ENCODE measurements around the gene PTPRF. TPM values are rescaled to one million over a fixed set of nuclear protein-coding genes. Genes with fewer than 3 reads are reported as not detected.
A peak's percentile ranks its signal among the peaks of the same experiment; 100 is the strongest.

Gene PTPRF
- total RNA-seq: 10 to 100 TPM; 43.1 to 45.4 TPM
- polyA plus RNA-seq (ENCODE audit: insufficient read depth, low read depth, low replicate concordance): 51.0 TPM
- long read RNA-seq, donor 1, partial matches to known transcripts: 43 of 43 reads
- long read RNA-seq, donor 1, other reads (novel, unspliced or antisense): 0 of 43 reads
- long read RNA-seq, donor 2, full-length matches to known transcripts: 2 of 9 reads
- long read RNA-seq, donor 2, partial matches to known transcripts: 7 of 9 reads
- long read RNA-seq, donor 2, other reads (novel, unspliced or antisense): 0 of 9 reads

- DNase-seq: peak; percentile 67
- WGBS, 2 donors: 1 to 3% methylated on average over 7 to 50 of the region's 58 CpGs
- TF ChIP-seq, protein P1, sequence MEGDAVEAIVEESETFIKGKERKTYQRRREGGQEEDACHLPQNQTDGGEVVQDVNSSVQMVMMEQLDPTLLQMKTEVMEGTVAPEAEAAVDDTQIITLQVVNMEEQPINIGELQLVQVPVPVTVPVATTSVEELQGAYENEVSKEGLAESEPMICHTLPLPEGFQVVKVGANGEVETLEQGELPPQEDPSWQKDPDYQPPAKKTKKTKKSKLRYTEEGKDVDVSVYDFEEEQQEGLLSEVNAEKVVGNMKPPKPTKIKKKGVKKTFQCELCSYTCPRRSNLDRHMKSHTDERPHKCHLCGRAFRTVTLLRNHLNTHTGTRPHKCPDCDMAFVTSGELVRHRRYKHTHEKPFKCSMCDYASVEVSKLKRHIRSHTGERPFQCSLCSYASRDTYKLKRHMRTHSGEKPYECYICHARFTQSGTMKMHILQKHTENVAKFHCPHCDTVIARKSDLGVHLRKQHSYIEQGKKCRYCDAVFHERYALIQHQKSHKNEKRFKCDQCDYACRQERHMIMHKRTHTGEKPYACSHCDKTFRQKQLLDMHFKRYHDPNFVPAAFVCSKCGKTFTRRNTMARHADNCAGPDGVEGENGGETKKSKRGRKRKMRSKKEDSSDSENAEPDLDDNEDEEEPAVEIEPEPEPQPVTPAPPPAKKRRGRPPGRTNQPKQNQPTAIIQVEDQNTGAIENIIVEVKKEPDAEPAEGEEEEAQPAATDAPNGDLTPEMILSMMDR (IDR thresholded peaks at IDR 0.05): no peak
- no peak for TF ChIP-seq POLR2A (IDR thresholded peaks at IDR 0.05)
- Histone ChIP-seq H3K4me1 (peaks cover 7% of the 10 kb centered on the region), H3K36me3 (ENCODE audit: low read depth, missing control alignments) (no peaks in the 10 kb centered on the region), H3K4me3 (peak within 1 kb of the TSS; percentile 61 to 62), H3K27ac (peak within 1 kb of the TSS in 1 of 2 donors; percentile 10), H3K9me3 (no peaks in the 10 kb centered on the region), H3K27me3 (no peaks in the 10 kb centered on the region)
- intact Hi-C loops (cut with DNase I; ENCODE audit: low total_unique reads): loop anchor here (10.0 kb wide), 1 partner anchor 404 kb away; the partner anchor contains the start of gene ARTN
These were observed at the start of gene PTPRF for GRCh38 chr1:43530483-43531106. TSS of gene PTPRF (plus strand) at chr1:43530883. CDS start at chr1:43545076, 14,193 bp downstream.

DNA sequence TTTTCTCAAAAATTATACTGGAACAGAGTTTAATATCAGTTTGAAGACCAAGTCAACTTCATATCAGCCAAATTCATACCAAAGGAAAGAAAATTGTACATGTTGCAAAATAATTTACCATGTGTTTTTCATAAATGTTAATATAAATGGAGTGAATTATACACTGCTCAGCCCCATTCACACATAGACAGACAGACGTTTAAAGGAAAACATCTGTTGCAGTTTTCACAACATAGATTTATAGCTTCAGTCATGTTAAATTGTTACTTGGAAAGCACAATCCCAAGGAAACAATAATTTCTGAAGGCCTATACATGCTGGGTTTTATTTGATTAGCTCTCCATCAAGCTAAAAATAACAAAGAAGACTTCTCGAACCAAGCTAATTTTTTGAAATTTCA is 49.2 kb upstream of the PTPRF start:
- no peaks in the 10 kb centered on the region for H3K4me1 ChIP-seq

GRCh38 chr1:43482215-43482614 is 48.5 kb upstream of the PTPRF start:
- no peak for DNase-seq
- Histone ChIP-seq H3K36me3 (ENCODE audit: low read depth, missing control alignments) (no peaks in the 10 kb centered on the region), H3K27ac (no peak overlapping the region), H3K4me3 (no peak overlapping the region), H3K4me1 (no peaks in the 10 kb centered on the region), H3K9me3 (no peaks in the 10 kb centered on the region), H3K27me3 (no peaks in the 10 kb centered on the region)
- TF ChIP-seq POLR2A (IDR thresholded peaks at IDR 0.05): no peak
- TF ChIP-seq, protein P1 (IDR thresholded peaks at IDR 0.05): no peak
- 82 to 92% methylated on average over 1 of the region's 1 CpG for WGBS, 2 donors
- intact Hi-C loops (cut with DNase I; ENCODE audit: low total_unique reads): no loop called here

More for the DNA sequence above, 49.2 kb upstream of the PTPRF start:
- Histone ChIP-seq H3K4me3 (no peak overlapping the region), H3K27me3 (no peaks in the 10 kb centered on the region), H3K36me3 (ENCODE audit: low read depth, missing control alignments) (no peaks in the 10 kb centered on the region), H3K27ac (no peak overlapping the region), H3K9me3 (no peaks in the 10 kb centered on the region)
- DNase-seq: no peak
- 86 to 87% methylated on average over 2 of the region's 2 CpGs for WGBS, 2 donors
- intact Hi-C loops (cut with DNase I; ENCODE audit: low total_unique reads): no loop called here
- no peak for TF ChIP-seq POLR2A (IDR thresholded peaks at IDR 0.05)
- TF ChIP-seq, protein P1 (IDR thresholded peaks at IDR 0.05): no peak

- intact Hi-C loops (cut with DNase I; ENCODE audit: low total_unique reads): no loop called here
- WGBS, 2 donors: 94 to 98% methylated on average over 2 of the region's 2 CpGs
- Histone ChIP-seq H3K4me3 (no peak overlapping the region), H3K27me3 (no peaks in the 10 kb centered on the region), H3K4me1 (no peaks in the 10 kb centered on the region), H3K27ac (no peak overlapping the region), H3K36me3 (ENCODE audit: low read depth, missing control alignments) (no peaks in the 10 kb centered on the region), H3K9me3 (no peaks in the 10 kb centered on the region)
- DNase-seq: no peak
- TF ChIP-seq POLR2A (IDR thresholded peaks at IDR 0.05): no peak
- TF ChIP-seq, protein P1 (IDR thresholded peaks at IDR 0.05): no peak
These were observed 46.3 kb upstream of the PTPRF start for GRCh38 chr1:43484367-43484766.
